SJCRH30 (cell line): ENCODE measurements around the gene LDLRAD4. TPM values are rescaled to one million over a fixed set of nuclear protein-coding genes. Genes with fewer than 3 reads are reported as not detected.

Experiments
- DNase-seq, 2 experiments: peaks; one replicate each; pipeline ENCODE4 v3.0.0-alpha.2; 2015 to 2020
- H3K27ac ChIP-seq: fragments of 250-450 bp; sonication (Bioruptor Pico); 2 replicates; pipeline ENCODE4 v1.5.1; 2020; ENCODE audit warnings: mild to moderate bottlenecking, moderate library complexity
- H3K27me3 ChIP-seq: fragments of 250-450 bp; sonication (Bioruptor Pico); 2 replicates; pipeline ENCODE4 v1.5.1; 2020; ENCODE audit warnings: mild to moderate bottlenecking, moderate library complexity
- H3K36me3 ChIP-seq: fragments of 250-450 bp; sonication (Bioruptor Pico); 2 replicates; pipeline ENCODE4 v1.5.1; 2020; ENCODE audit warnings: mild to moderate bottlenecking, moderate library complexity
- H3K4me1 ChIP-seq: fragments of 250-450 bp; sonication (Bioruptor Pico); 2 replicates; pipeline ENCODE4 v1.5.1; 2020; ENCODE audit warnings: mild to moderate bottlenecking, moderate library complexity
- H3K4me3 ChIP-seq: fragments of 250-450 bp; sonication (Bioruptor Pico); 2 replicates; pipeline ENCODE4 v1.5.1; 2020; ENCODE audit warnings: mild to moderate bottlenecking, moderate library complexity
- H3K9me3 ChIP-seq: fragments of 250-450 bp; sonication (Bioruptor Pico); replicated peaks from 2 replicates; pipeline ENCODE4 v1.5.1; 2020; ENCODE audit warnings: mild to moderate bottlenecking, moderate library complexity
- total RNA-seq: library from RNA; depleted of rRNA; stranded (reverse); fragments of >200 nt; shearing (Covaris generic); gene quantifications from 2 replicates; pipeline ENCODE4 v1.2.3, GENCODE V29; 2014

Gene LDLRAD4
- total RNA-seq, 1 experiment from 2014 or later, result 0.26 TPM

DNA sequence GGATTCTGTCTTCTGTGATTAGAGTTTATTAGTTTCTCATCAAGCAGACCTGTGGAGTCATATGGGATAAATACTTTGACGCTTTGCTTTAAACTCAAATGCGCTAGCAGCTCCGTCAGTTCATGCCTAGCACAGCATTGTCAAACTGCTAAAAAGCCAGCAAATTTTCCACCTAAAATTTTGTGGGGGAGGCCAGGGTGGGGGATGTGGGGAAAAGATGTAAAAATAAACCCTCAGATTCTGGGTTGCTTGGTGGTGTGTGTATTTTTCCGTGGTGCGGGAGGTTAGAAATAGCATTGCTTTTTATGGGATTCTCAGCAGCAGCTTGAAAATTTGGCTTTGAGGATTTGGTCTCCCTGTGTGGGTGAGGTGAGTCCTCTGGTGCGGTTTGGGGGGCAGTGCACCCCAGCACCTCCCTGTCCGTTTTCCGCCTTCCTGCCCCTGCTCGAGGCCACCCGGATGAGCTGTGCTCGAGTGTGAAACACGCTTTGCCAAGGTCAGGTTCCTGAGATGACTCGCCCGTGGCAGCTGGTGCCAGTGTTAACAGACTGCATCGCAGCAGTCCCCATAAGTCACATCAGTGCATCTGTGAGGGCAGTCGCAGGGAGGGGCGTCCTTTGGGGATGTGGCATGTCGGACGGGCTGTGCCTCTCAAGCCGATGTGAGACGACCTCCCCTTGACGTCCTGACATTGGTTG lies 65.9 kb downstream of the LDLRAD4 start:
- Histone ChIP-seq H3K27ac (no peak overlapping the region), H3K36me3 (no peaks in the 10 kb centered on the region), H3K9me3 (no peaks in the 10 kb centered on the region), H3K4me3 (no peak overlapping the region), H3K4me1 (no peaks in the 10 kb centered on the region), H3K27me3 (no peaks in the 10 kb centered on the region)
- no peak for DNase-seq

DNA sequence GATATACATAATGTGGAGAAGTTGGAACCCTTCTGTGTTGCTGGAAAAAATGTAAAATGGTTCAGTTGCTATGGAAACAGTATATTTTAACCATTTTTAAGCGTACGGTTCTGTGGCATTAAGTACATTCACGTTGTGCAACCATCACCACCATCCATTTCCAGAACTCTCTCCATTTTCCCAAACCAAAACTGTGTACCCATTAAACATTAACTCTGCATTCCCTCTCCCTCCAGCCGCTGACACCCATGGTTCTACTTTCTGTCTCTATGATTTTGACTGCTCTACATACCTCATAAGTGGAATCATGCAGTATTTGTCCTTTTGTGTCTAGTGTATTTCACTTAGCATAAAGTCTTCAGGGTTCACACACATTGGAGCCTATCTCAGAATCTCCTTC lies 67.3 kb downstream of the LDLRAD4 start:
- H3K27me3 ChIP-seq, result no peaks in the 10 kb centered on the region
- no peaks in the 10 kb centered on the region for H3K4me1 ChIP-seq
- no peak for DNase-seq
- H3K9me3 ChIP-seq, result no peaks in the 10 kb centered on the region
- H3K36me3 ChIP-seq, result no peaks in the 10 kb centered on the region
- no peak overlapping the region for H3K27ac ChIP-seq
- no peak overlapping the region for H3K4me3 ChIP-seq

DNA sequence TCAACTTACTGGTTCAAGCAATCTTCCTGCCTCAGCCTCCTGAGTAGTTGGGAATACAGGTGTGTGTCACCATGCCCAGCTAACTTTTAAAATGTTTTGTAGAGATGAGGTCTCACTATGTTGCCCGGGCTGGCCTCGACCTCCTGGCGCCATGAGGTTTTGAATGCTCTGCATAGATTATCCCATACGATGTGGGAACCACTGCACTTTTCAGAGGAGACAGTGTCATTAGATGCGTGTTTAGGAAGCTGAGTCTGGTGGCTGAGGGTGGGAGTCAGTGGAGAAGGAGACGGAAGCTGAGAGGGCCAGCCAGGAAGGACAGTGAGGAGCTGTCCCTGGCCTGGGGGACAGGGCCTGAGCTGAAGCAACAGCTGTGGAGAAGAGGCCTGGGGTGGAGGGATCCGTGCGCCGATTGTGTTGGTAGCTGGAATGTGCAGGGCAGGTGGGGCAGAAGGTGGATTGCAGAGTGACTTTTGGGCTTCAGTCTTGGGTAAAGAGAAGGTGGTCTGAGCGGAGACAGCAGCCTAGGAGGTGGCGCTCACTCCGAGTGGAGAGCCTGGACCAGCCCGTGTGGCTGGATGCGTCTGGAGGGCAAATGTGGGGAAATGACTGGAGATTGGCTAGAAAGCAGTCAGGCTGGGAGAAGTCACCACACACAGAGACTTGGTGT lies 68.0 kb downstream of the LDLRAD4 start:
- no peaks in the 10 kb centered on the region for H3K9me3 ChIP-seq
- no peaks in the 10 kb centered on the region for H3K27me3 ChIP-seq
- DNase-seq, result no peak
- no peaks in the 10 kb centered on the region for H3K36me3 ChIP-seq
- H3K27ac ChIP-seq, result no peak overlapping the region
- no peak overlapping the region for H3K4me3 ChIP-seq
- no peaks in the 10 kb centered on the region for H3K4me1 ChIP-seq

DNA sequence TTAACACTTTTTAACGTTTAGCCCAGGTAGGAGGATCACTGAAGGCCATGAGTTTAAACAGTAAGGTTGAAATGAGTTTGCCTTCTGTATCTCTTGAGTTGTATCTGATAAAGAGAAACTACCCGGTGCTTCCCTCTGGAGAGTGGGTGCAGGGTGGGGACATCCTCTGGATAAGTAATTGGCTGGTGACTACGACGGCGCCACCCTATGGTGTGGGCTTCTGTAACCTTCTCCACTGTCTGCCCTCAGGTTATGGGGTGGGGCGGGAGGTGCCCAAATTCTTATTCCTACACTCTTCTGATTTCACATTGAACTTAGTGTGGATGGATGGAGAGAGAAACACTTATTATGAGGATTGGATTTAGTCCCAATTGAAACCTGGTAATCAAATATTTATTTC lies 68.8 kb downstream of the LDLRAD4 start:
- Histone ChIP-seq H3K4me3 (no peak overlapping the region), H3K27ac (no peak overlapping the region), H3K9me3 (no peaks in the 10 kb centered on the region), H3K36me3 (no peaks in the 10 kb centered on the region), H3K27me3 (no peaks in the 10 kb centered on the region), H3K4me1 (no peaks in the 10 kb centered on the region)
- DNase-seq, result no peak

DNA sequence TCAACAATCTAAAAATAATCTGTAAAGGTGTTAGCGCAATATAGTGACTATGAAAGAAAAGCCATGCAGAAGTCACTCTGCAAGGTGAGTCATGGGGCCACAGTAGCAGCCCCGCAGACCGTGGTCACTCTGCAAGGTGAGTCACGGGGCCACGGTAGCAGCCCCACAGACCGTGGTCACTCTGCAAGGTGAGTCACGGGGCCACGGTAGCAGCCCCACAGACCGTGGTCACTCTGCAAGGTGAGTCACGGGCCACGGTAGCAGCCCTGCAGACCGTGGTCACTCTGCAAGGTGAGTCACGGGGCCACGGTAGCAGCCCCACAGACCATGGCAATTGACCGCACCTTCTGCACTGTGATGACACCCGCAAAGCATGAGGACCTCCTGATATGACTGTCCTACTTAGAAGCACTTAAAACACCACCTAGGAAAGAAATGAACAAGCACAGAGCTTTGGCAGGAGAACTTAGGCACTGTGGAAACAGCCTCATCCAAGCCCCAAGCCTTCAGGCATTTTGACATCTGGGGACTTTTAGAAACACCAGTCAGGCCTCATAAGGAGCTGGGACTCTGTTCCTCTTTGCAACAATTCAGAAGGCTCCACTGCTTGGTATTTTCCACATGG lies 70.1 kb downstream of the LDLRAD4 start:
- DNase-seq, result no peak
- no peaks in the 10 kb centered on the region for H3K4me1 ChIP-seq
- H3K36me3 ChIP-seq, result no peaks in the 10 kb centered on the region
- H3K27ac ChIP-seq, result no peak overlapping the region
- no peaks in the 10 kb centered on the region for H3K9me3 ChIP-seq
- H3K27me3 ChIP-seq, result no peaks in the 10 kb centered on the region
- no peak overlapping the region for H3K4me3 ChIP-seq

DNA sequence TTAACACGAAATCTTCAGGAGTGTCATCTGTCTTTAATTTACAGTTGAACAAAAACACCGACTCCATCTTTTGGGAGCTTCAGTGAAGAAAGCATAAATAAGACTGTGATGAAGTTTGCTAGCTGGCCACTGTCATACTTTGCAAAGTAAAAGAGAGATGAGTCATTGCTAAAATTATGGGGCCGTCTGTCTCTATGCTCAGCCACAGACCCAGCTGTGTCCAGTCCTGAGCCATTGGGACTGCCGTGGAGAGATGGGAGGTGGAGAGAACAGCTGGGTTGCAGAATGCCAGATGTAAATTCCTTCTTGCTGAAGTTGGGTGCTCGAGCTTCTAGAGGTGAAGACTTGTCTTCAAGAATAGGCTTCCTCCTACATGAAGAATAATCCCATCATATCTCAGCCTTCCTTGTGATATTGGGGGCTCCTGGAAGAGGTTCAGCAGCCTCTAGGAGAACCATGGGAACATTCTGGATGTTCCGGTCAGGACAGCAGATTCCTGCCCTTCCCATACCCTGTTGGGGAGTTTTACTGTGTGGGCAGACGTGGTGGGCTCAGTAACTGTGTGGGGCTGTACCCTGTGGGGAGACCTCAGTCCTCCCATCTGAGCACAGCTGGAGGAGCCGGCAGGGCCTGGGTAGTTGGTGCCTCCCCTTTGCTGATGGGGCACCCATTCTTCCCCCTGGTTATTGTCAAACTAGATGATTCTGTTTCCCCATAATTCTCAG lies 71.1 kb downstream of the LDLRAD4 start:
- H3K9me3 ChIP-seq, result no peaks in the 10 kb centered on the region

DNA sequence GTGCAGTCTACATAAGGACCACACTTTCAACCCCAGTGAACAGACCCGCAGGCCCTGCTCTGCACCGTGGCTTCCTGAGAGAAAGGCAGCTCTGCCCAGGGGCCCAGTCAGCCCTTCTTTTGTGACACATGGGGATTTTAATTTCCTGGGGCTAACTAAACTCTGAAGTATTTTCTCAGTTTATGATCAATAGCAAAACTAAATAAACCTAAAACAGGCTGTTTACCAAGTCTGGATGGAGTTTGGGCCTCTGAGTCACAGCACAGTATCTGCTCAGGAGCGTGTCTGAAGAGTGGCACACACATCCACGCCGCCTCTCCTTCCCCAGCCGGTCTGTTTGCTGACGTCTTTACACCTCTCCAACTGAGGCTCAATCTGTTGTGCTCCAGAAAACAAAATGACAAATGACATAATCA lies 72.3 kb downstream of the LDLRAD4 start:
- Histone ChIP-seq H3K27ac (no peak overlapping the region), H3K27me3 (no peaks in the 10 kb centered on the region), H3K9me3 (no peaks in the 10 kb centered on the region), H3K36me3 (no peaks in the 10 kb centered on the region), H3K4me1 (no peaks in the 10 kb centered on the region), H3K4me3 (no peak overlapping the region)
- no peak for DNase-seq

More for the DNA sequence above, 71.1 kb downstream of the LDLRAD4 start:
- DNase-seq, result no peak
- Histone ChIP-seq H3K4me1 (no peaks in the 10 kb centered on the region), H3K27ac (no peak overlapping the region), H3K27me3 (no peaks in the 10 kb centered on the region), H3K36me3 (no peaks in the 10 kb centered on the region), H3K4me3 (no peak overlapping the region)

DNA sequence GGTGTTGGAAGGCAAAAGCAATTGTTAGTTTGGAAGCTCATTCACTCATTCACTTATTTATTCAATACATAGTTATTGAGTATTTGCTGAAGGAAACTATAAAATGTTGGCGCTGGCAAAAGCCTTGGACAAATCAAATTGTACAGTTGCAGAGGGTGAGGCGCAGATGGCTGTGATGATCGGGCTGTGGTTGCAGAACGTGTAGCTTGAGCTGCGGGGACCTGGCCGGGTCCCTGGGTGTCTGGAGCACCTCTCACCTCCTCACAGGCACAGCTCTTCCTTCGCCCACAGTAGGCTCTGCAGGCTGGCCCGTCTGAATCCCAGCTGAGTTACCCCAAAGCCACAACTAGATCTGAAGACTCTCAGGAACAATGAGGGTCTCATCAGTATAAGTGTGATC lies 72.7 kb downstream of the LDLRAD4 start:
- Histone ChIP-seq H3K4me3 (no peak overlapping the region), H3K27me3 (no peaks in the 10 kb centered on the region), H3K27ac (no peak overlapping the region), H3K36me3 (no peaks in the 10 kb centered on the region), H3K9me3 (no peaks in the 10 kb centered on the region), H3K4me1 (no peaks in the 10 kb centered on the region)
- DNase-seq, result no peak

DNA sequence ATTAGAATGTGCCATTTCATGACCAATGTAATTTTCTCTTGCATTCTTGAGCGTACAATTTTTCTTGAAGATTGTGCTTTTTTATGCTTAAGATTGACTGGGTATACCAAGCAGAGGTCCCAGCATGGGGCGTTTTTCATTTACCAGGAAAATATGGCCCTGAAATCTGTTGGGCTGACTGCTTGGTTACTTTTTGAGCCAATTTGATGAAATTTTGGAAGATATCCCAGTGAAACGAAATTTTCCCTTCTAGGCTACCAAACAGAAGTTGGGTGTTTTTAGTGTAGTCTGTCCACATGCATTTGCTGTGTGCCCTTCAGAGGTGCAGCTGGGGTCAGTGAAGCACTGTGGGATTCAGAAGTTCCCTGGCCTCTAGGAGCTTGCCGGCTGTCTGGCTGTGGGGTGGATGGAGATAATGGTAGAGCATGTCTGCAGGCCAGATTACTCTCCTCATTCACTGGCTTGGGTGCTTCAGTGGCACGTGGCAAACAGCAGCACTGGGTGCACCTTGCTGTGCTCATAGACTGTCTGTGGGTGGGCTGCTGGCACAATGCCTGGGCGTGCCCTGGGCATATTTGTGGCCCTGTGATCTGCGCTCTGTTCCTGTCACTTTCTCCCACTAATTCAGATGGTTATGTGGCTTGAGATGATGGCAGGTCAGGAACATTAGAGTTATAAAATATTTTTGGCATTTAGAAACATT lies 73.3 kb downstream of the LDLRAD4 start:
- H3K27me3 ChIP-seq, result no peaks in the 10 kb centered on the region
- H3K9me3 ChIP-seq, result no peaks in the 10 kb centered on the region
- H3K36me3 ChIP-seq, result no peaks in the 10 kb centered on the region

DNA sequence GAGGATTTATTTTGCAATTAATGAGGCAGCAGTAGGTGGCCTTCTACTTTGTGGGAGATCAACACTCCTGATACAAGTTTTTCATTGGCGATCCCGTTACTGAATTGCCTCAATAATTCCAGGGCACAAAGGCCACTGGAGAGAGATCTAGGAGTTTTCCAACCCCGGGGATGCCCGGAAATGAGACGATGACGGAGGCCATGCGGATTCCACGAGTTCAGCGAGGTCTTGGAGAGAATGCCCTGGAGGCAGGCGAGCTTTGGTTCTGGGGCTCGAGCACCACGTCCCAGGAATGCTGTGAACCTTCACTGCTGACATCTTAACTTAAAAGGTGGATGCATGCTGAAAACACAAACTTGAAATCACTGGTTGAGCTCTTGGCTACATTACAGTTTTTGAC lies 74.2 kb downstream of the LDLRAD4 start:
- H3K4me3 ChIP-seq, result no peak overlapping the region
- DNase-seq, result no peak

More for the DNA sequence above, 73.3 kb downstream of the LDLRAD4 start:
- no peak overlapping the region for H3K27ac ChIP-seq
- DNase-seq, result no peak
- H3K4me3 ChIP-seq, result no peak overlapping the region
- H3K4me1 ChIP-seq, result no peaks in the 10 kb centered on the region

DNA sequence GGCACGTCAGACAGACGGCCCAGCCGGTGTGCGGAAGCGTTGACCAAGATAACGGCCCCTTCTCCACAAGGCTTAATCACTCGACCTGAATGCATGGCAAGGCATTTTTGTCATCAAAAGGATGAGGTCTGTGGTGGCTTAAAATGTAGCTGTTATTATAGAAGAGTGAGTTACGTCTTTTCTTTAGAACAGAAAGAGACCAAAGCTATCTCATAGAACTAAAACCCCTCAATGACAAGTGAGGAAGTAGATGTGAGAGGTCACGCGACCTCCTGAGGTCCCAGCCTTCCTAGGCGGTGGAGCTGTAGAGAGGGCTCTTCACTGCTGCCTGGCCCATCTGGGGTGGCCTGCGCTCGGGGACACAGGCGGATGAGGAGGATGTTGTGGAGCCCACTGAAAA lies 75.7 kb downstream of the LDLRAD4 start:
- no peaks in the 10 kb centered on the region for H3K9me3 ChIP-seq
- no peak overlapping the region for H3K4me3 ChIP-seq
- no peaks in the 10 kb centered on the region for H3K4me1 ChIP-seq
- no peak for DNase-seq
- no peak overlapping the region for H3K27ac ChIP-seq
- no peaks in the 10 kb centered on the region for H3K27me3 ChIP-seq
- H3K36me3 ChIP-seq, result no peaks in the 10 kb centered on the region

More for the DNA sequence above, 74.2 kb downstream of the LDLRAD4 start:
- Histone ChIP-seq H3K4me1 (no peaks in the 10 kb centered on the region), H3K27me3 (no peaks in the 10 kb centered on the region), H3K9me3 (no peaks in the 10 kb centered on the region), H3K36me3 (no peaks in the 10 kb centered on the region), H3K27ac (no peak overlapping the region)

DNA sequence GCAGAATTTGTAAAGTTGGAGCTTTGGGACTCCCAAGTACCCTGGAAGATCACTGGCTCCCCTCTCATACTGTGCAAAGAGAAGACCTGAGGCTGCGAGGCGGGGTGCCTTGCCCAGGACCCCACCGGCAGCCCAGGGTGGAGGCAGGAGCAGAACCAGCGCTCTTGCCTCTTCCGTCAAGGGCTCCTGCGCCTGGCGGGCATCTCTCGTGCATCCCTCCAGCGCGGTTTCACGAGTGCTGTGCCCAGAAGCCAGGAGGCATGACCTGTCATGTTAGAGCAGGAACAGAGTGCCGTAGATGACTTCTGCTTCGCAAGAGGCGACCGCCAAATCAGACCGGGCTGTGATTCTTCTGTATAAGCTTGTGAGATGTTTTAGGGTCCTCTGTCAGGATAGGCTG lies 77.3 kb downstream of the LDLRAD4 start:
- no peak overlapping the region for H3K4me3 ChIP-seq
- DNase-seq, result no peak
- no peaks in the 10 kb centered on the region for H3K9me3 ChIP-seq
- H3K27me3 ChIP-seq, result no peaks in the 10 kb centered on the region
- H3K27ac ChIP-seq, result no peak overlapping the region
- no peaks in the 10 kb centered on the region for H3K4me1 ChIP-seq
- no peaks in the 10 kb centered on the region for H3K36me3 ChIP-seq

DNA sequence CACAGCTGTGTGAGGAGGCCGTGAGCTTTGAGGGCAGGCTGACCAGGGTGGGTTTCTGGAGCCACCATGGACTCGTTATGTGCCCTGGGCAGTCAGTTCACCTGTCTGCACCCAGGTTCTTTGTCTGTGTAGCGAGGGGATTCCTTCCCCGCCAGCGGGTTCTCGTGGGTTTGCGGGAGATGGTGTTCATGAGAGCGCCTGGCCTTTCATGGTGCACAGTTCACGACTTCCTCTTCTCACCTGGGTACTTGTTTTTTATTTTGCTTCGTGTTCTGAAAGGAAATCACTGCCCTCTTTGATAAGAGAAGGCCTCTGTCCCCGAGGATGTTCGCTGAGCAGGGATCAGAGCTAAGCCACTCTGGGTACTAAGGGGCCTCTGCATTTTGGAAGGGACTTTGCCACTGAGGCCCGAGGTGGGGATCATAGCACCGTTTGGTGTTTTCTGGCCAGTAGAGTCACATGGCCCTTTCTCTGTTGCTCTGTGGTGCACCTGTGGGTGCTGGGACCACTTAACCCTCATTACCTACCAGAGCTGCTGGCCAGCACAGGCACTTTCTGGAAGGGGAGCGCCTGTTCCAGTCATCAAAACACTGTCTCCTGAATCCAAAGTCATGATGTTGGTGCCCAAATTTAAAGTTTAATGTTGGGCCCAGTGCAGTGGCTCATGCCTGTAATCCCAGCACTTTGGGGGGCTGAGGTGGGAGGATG lies 78.5 kb downstream of the LDLRAD4 start:
- Histone ChIP-seq H3K9me3 (no peaks in the 10 kb centered on the region), H3K36me3 (no peaks in the 10 kb centered on the region), H3K4me1 (no peaks in the 10 kb centered on the region), H3K4me3 (no peak overlapping the region), H3K27me3 (no peaks in the 10 kb centered on the region), H3K27ac (no peak overlapping the region)
- no peak for DNase-seq

DNA sequence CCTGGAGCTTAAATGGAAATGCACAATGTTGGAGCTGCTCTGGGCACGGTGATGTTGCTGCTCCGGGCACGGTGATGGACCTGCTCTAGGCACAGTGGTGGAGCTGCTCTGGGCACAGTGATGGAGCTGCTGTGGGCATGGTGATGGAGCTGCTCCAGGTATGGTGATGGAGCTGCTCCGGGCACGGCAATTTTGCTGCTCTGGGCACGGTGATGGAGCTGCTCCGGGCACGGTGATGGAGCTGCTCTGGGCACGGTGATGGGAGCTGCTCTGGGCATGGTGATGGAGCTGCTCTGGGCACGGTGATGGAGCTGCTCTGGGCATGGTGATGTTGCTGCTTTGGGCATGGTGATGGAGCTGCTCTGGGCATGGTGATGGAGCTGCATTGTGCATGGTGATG lies 79.7 kb downstream of the LDLRAD4 start:
- DNase-seq, result no peak
- H3K27ac ChIP-seq, result no peak overlapping the region

More for the DNA sequence above, 79.7 kb downstream of the LDLRAD4 start:
- H3K36me3 ChIP-seq, result no peaks in the 10 kb centered on the region
- H3K9me3 ChIP-seq, result no peaks in the 10 kb centered on the region
- H3K4me3 ChIP-seq, result no peak overlapping the region
- H3K27me3 ChIP-seq, result no peaks in the 10 kb centered on the region
- no peaks in the 10 kb centered on the region for H3K4me1 ChIP-seq
